SHP77 (cell line): ENCODE data around the gene FOXA1.

Experiments used
- DNase-seq, 2 experiments: peaks; one replicate each; lab custom pipeline; 2025; lab: John Stamatoyannopoulos, UW

FOXA1 gene

DNA sequence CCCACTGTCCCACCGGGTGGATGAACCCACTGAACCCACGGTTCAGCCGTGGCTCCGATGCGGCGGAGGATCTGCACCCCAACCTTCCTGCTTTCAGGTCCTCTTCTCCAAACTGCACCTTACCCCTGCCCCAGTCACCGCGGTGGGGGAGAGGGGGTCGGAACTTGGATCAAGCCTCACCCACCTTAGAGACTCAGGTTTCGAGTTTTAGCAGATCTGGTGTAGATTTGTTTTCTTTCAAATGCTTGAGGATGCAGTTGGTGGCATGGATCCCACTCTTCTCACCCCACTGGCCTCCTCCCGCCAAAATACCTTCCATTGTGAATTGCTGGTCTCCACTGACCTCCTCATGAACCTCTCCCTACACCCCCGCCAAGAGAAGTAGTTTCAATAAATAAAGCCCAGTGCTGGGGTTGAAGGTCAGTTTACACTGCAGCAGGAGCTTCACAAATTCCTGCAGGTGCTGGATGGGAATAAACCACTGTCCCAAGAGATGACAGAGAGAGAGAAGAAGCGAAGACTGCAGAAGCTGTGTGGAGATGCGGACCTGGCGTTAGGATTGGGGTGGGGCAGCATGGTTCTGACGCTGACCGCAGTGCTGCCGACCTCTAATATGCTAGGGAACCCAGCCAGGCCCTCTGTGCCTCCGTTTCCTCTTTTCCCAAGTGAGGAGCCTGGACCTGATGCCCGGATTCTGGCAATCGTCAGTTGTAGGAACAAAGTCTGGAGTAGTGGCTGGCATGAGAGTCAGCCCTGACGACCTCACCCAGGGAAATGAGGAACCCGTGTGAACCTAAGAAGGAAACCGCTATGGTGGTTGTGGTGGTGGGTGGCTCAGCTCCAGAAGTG lies 7.8 kb upstream of the FOXA1 start:
- DNase-seq, result no peak

DNA sequence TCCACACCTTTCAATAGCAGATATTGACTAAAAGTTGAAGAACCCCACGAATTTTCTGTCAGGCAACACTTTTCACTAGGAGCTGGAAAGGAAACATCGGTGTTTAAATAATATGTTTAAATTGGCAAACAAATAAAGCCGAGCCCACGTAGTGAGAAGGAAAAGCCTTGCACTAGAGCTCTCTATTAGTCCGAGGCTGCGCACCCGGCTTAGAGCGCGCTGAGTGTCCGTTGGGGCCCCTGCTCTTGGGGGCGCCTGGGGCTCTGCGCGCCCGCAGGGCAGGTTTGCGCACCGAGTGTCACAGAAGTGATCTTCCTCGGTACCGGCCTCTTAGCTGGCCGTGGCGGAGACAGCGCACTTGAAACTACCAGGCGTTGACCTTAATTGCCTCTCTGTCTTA lies 6.8 kb upstream of the FOXA1 start:
- DNase-seq, result no peak

DNA sequence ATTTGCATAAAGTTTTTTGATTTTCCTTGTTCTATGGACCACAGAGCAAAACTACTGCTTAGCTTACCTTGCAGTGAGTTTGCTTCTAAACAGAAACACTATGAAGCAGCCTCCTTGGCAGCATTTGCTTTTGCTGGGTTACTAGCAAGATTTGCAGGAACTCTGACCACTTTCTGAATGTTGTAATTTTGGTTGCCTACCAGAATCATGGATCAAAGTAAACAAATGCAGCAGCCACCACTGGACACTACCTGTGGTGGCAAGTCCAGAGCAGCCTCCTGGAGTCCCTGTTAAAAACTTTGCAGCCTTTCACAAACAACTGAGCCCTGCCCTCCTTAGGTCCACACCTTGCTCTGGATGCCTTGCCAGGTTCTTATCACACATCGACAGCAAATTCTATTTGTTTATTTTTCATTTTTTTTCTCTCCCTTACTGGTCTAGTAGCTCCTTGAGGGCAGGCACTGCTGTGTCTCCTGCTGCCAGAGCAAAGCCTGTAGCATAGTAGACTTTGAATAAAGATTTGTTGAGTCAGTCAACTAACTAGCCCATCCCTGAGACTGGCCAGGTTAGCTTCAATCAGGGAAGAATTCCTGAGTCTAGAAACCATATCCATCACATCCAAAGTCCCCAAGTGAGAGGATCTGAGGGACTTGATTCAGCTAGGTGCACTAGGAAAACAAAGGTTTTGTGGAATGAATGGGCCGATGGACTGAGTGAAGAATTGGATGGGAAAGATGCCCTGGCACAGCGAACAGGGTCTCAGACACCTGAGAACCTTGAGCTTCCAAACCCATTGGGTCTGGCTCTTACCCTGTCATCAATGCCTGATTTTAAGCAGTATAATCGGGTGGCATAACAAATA lies 6.1 kb upstream of the FOXA1 start:
- no peak for DNase-seq

DNA sequence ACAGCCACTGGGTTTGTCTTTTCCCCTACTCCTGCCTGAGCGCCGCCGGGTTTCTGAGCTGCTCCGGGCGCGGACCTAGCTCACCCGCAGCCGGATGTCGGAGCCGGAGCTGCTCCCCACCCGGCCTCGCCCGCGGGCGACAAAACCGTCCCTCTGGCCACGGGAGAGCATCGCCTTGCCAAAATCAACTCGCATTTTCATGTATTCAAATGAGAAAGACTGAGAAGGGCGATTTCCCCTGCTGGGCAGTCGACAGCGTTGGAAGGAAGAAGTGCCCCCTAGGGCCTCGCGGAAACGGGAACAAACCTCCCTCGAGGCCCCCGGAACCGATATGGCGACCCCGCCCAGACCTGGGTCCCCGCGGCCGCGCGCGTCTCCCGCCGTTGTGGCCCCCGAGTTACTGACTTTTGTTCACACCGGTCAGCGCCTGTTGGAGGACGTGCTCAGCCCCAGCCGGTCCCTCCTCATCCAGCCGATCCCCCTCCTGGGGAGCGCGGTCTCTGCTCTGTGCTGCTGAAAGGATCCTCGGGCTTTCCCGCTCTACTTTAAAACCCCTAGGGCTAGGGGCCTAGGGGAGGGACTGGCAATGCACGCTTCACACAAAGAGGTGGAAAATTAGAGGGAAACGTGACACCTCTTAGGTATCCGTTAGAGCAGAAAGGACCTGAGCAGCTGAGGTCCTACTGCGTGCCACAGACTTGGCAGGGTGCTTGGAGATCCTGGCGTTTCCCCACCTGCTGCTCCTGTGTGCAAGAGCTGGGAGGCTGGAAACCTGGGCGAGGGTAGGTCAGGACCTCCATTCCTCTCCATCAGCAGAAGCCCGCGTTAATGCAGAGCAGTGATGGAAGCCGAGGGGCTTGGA lies 4.7 kb upstream of the FOXA1 start:
- no peak for DNase-seq

DNA sequence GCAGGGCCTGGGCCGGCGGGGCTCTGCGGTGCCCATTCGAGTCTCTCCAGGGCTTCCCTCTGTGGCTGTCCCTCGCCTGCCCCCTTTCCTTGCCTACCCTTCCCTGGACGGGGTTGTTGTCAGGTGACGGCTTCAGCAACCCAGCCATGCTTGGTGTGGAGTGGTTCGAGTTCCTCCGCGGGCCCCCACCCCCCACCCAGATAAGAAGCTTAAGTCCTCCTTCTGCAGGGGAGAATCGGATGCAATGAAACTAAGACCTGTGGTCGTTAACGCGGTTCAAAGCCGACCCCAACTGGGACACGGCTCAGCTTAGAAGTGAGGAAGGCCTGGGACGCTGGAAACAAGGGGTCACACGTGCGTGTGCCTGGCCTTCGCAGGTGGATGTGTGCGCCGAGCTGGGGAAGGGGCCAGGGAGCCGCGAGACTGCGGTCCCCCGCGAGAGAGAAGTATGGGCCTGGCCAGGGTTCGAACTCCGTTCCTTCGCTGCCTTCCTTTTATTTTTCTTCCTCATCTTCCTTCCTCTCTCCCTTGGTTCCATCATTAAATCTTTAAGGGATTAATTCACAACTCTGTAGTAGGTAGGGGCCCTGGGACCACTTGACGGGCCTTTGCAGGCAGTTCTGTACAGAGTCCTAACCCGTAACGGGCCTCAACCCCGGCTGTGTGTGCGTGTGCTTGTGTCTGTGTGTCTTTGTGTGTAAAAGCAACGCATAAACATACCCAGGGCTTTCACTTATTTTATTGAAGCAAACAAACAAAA lies 3.9 kb upstream of the FOXA1 start:
- no peak for DNase-seq

DNA sequence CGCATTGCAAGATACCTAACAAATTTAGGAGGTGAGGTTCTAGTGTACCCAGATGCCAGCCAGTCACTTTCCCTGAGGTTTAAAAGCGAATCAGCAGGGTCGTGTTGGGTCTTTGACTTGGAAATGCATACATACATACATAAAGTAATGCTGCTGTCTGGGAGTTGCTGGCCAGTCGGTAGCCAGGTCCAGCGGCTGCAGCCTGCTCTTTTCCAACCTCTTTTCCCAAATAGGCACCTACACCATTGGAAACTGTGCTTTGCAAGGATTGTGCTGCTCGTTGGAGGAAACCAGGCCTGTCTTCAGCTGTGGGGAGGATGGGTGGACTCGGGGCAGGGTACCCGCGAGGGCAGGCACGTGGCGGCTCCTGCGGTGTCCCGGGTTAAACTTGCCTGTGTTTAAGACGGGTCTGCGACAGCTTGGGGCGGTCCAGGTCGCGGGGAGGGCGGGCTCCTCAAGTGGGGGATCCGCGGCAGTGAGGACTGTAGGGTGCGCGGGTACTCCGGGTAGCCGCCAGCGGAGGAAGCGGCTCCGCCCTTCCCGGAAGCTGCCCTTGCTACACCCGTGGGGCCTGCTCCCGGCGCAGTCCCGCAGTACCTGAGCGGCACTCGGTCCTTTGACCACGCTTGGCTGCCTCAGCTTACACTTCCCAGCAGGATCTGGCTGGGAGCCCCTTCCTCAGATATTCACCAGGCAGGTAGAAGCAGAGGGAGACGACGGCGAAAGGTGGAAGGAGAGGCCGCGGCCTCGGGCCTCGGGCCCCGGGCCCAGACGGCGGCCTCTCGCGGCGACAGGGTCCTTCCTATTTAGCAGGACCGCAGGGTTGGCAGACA lies 3.1 kb upstream of the FOXA1 start:
- DNase-seq, result peak in 1 of 2 experiments; percentile 28

DNA sequence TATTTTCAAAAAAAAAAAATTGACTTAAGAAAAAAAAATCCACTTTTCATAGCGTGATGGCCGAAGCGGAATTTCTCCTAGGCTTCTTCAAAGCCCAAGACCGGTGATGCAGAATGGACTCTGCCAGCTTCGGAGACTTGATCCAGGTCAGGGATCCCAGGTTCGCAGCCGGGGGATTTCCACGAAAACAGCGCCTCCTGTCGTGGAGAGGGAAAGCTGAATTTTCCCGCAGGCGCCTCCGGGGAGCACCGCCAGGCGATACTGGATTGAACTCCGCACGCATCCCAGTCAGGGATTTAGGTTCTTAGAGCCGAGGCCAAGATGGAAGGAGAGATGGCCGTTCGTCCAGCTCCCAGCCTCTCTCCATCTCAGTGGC lies 2.5 kb upstream of the FOXA1 start:
- DNase-seq, result peak; percentile 41 to 61

DNA sequence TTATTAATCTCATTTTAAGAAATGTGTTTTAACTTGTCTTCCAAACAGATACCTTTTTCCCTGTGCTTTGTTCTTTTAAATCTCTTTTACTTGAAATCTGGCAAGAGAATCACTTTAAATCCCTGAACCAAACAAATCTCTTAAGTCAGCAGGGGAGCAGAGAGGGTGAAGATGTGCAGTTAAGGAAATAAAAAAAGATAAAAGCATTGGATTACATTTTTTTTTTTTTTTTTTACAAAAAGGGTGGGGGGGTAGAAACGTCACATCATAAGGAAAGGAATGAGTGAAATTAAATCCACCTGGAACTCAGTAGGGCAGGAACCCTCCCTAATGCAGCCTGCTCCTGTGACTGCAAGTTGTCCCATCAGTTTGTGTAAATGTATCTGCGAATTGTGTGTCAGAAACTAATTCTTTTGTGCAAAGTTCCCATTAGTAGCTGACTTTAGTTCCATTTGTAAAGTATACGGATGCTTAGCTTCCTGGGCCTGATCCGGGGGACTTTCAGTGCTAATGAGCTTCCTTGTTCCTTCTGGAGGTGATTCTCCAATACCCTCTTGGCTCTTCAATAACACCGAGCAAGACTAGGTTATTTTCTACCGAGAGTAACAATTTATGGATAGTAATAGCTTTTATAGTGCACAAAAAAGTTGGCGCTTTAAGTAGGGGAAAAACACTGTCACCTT lies 1.9 kb upstream of the FOXA1 start:
- no peak for DNase-seq

DNA sequence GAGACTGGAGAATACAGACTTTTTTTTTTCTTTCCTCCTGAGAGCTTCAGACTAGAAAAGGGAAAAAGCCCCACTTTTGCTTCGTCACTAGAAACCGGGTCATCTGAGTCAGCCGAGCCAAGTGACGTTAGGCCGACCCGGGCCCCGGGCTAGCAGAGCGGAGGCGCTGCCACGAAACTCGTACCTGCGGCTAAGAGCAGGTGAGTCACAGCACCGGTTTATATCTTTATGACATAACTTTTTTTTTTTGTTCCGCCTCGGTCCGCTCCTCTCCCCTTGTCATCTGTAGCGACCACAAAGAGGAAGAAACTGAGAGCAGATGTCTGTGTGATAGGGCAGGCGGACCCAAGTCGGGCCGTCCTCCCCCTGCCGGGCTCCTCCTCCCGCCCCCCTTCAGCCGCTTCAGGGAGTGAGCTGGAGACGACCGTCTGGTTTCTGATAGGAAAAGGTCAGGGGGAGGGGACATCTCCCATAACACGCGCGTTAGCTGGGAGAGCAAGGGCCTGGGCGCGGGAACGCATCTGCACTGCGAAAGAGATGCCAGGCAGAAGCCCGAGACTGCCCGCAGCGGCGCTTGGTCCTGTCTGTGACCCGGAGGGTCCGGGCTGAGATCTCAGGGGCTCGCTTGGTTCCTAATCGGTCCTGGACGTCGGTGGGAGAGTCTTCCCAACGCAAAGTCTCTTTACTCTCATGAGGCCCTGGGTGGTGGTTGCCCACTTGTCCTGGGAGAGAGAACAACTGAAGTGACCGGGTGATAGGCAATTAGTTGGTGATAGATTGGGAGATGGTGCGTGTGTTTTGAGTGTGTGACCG lies 966 bp upstream of the FOXA1 start:
- peak; percentile 98 for DNase-seq

DNA sequence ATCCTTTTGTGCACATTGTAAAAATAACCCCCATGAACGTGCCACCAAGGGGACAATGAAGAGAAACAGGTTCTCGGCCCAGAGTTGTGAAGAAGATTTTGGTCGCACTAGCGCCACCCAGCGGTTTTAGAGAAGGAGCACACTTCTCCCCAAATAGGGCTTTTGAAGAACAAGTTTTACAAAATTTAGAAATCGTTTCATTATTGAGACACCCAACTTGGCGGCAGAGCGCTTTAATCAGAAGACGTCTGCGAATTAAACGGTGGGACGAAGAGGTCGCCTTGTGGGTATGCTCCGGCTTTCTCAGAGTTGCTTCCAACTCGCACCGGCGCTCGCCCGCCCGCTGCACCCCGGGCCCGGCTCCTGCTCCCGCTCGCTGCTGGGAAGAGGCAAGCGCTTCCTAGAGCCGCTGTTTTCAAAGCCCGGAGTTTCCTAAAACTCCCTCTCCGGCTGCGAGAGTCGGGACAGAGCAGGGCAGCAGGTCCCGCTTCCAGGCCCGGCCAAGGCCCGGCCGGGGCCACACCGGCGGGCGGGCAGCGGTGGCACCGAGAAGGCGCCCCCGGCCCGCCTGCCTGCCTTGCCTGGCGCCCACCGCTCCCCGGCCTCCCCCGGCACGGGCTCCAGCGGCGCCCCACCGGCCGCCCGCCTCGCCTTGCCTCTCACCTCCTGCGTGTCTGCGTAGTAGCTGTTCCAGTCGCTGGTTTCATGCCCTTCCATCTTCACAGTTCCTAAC lies 645 bp downstream of the FOXA1 start:
- DNase-seq, result peak; percentile 95 to 96

DNA sequence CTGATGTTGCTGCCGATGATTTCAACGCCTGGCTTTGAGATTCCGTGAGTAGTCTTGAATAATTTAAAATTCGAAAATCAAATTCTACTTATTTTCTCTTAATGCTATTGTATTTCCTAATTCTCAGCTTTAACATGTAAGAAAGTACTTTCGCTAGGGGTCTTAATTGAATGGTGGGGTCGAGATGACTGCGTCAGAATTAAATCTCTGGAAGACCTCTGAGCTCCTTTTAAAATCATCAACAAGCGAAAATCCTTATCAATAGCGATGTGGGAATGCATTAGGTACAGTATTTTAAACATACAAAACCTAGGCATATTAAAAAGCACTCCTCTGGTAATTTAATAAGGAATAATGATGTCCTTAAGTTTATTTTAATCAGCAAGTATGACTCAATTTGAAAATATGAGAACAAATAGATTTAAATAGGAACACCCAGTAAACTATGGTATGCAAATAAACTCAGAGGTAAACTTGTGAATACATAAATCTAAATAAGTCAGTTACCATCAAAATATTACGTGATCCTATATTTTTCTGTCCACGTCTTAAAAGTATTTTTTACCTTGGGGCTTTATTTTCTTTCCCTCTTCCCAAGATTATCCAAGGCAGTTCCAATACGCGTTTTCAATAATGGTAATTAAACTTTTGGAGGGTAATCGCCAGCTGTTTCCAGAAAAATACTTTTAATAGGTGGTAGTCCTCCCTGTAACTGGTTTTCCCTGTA lies 1.4 kb downstream of the FOXA1 start:
- no peak for DNase-seq

DNA sequence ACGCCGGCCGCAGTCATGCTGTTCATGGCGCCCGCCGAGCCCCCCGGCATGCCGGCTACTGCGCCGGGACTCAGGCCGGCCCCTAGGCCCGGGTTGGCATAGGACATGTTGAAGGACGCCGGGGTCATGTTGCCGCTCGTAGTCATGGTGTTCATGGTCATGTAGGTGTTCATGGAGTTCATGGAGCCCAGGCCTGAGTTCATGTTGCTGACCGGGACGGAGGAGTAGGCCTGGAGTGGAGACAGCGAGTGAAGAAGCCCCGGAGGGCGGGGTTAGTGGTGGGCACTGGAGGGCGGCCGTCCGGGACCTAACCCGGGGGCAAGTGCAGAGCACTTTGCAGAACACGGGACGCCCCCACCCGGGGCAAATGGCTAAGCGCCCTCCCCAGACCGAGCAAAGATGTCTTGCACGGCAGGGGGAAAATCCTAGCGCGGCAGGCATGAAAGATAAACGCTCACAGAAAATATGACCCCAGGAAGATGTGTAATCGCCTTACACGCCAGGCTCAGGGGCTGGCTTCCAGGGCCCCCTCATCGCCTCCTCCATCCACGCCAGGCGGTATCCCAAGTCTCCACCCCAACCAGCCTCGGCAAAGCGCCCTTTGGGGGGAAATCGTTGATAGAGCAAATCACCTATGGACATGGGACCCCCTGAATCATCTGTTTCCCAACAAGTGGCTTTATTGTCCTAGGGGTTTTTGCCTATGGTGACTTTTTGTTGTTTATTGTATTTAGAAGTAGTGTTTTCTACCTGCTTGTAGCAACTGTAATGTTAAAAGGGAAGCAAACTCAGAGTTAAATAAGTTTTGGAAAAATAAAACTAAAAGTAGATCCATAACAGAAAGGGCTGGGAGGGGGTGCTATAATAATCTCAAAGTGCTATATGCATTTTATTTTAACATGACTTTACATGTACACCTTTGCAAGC lies 2.3 kb downstream of the FOXA1 start:
- DNase-seq, result peak; percentile 60 to 64

DNA sequence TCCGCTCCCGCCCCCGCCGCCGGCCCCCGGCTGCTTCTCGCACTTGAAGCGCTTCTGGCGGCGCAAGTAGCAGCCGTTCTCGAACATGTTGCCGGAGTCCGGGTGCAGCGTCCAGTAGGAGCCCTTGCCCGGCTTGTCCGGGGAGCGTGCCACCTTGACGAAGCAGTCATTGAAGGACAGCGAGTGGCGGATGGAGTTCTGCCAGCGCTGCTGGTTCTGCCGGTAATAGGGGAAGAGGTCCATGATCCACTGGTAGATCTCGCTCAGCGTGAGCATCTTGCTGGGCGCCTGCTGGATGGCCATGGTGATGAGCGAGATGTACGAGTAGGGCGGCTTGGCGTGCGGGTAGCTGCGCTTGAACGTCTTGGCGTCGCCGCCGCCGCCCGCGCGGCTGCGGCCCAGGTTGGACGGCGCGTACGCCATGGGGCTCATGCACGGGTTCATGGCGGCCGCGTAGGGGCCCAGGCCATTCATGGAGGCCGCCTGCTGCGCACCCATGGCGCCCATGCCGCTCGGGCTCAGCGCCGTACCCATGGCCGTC lies 3.0 kb downstream of the FOXA1 start:
- peak; percentile 61 to 89 for DNase-seq

DNA sequence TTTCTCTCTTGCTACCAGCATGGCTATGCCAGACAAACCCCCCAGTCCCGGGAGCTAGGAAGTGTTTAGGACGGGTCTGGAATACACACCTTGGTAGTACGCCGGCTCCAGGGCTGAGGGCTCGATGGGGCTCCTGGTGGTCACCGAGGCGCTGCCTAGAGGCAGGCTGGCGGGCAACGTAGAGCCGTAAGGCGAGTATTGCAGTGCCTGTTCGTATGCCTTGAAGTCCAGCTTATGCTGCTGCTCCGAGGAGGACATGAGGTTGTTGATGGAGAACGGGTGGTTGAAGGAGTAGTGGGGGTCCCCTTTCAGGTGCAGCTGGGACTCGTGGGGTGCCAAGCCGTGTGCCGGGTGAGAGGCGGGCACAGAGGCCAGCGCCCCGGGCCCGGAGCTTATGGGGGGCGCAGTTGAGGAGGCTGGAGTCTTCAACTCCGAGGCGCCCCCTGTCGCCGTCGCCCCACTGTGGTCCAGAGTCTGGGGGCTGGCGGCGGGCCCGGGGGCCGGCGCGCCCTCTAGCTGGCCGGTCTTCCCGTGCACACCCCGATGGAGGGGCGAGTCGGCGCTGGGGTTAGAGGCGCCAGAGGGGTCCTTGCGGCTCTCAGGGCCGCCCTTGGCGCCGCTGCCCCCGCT lies 3.6 kb downstream of the FOXA1 start:
- DNase-seq, result peak; percentile 85 to 90

DNA sequence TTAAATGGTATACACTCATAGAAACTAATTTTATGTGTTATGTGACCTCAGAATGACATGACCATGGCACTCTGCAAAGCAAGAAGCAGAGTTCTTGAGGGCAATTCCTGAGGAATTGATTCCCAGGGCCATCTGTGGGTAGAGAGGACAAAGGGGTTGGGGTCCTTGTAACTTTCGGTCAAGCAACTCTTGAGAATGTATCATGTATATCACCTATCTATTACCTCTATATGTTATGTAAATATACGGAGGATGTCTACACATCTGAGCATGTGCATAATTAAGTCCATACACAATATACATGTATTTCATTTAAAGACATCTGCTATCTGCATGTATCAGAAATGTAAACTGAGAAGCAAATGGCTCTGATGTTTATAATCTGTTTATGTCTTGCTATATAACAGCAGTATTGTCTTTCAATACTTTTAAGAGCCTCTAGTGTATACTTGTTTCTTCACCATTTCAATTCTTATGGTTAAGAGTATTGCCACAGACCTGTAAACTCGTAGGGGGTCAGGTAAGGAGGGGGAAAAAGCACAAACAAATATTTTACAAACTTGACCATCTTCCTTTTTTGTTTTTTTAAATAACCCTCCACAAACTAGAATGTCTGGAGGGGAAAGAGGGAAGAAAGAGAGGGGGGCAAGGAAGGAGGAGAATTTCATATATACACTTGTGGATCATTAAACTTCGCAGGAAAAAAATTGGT lies 4.5 kb downstream of the FOXA1 start:
- peak in 1 of 2 experiments; percentile 46 for DNase-seq
